ENCODE results near the gene CCDC85A.

Gene CCDC85A

GRCh38 chr2:56240210-56240609, 56.4 kb downstream of the CCDC85A start:
- DNase-seq (ENCODE audit: low spot score) = no peak

GRCh38 chr2:56244506-56244905, 60.7 kb downstream of the CCDC85A start:
- DNase-seq (ENCODE audit: low spot score) = no peak

GRCh38 chr2:56244911-56245530, 61.2 kb downstream of the CCDC85A start:
- no peak for DNase-seq (ENCODE audit: low spot score)

GRCh38 chr2:56248965-56249742, 65.4 kb downstream of the CCDC85A start:
- no peak for DNase-seq (ENCODE audit: low spot score)

GRCh38 chr2:56250153-56250729, 66.5 kb downstream of the CCDC85A start:
- no peak for DNase-seq (ENCODE audit: low spot score)

- DNase-seq (ENCODE audit: low spot score) = no peak
Observed at GRCh38 chr2:56260415-56260814, 76.6 kb downstream of the CCDC85A start.

GRCh38 chr2:56262241-56262640, 78.5 kb downstream of the CCDC85A start:
- no peak for DNase-seq (ENCODE audit: low spot score)

GRCh38 chr2:56263876-56264275, 80.1 kb downstream of the CCDC85A start:
- no peak for DNase-seq (ENCODE audit: low spot score)

GRCh38 chr2:56266761-56267414, 83.1 kb downstream of the CCDC85A start:
- DNase-seq (ENCODE audit: low spot score) = no peak

GRCh38 chr2:56267415-56267788, 83.6 kb downstream of the CCDC85A start:
- no peak for DNase-seq (ENCODE audit: low spot score)

GRCh38 chr2:56268856-56269255, 85.1 kb downstream of the CCDC85A start:
- no peak for DNase-seq (ENCODE audit: low spot score)

GRCh38 chr2:56271275-56271674, 87.5 kb downstream of the CCDC85A start:
- no peak for DNase-seq (ENCODE audit: low spot score)

GRCh38 chr2:56285224-56285623, 101.4 kb downstream of the CCDC85A start:
- DNase-seq (ENCODE audit: low spot score) = no peak

GRCh38 chr2:56286936-56287335, 103.1 kb downstream of the CCDC85A start:
- DNase-seq (ENCODE audit: low spot score) = no peak

GRCh38 chr2:56287508-56287907, 103.7 kb downstream of the CCDC85A start:
- no peak for DNase-seq (ENCODE audit: low spot score)

- no peak for DNase-seq (ENCODE audit: low spot score)
Observed at GRCh38 chr2:56287974-56288373, 104.2 kb downstream of the CCDC85A start.

- no peak for DNase-seq (ENCODE audit: low spot score)
Observed at GRCh38 chr2:56288838-56289580, 105.2 kb downstream of the CCDC85A start.

- no peak for DNase-seq (ENCODE audit: low spot score)
Observed at GRCh38 chr2:56291711-56292110, 107.9 kb downstream of the CCDC85A start.

GRCh38 chr2:56292951-56293350, 109.2 kb downstream of the CCDC85A start:
- DNase-seq (ENCODE audit: low spot score) = no peak

GRCh38 chr2:56295666-56296065, 111.9 kb downstream of the CCDC85A start:
- DNase-seq (ENCODE audit: low spot score) = no peak

GRCh38 chr2:56297671-56298070, 113.9 kb downstream of the CCDC85A start:
- DNase-seq (ENCODE audit: low spot score) = no peak

- no peak for DNase-seq (ENCODE audit: low spot score)
Observed at GRCh38 chr2:56299171-56299691, 115.4 kb downstream of the CCDC85A start.
